Limb (tissue), 2 donors: ENCODE measurements around the gene AUTS2.

ENCODE experiments used
- DNase-seq, 2 donors: peaks; one replicate each; pipeline ENCODE4 v3.0.0-alpha.2; 2016; ENCODE audit errors: extremely low spot score in 2 of 2

The AUTS2 gene

DNA sequence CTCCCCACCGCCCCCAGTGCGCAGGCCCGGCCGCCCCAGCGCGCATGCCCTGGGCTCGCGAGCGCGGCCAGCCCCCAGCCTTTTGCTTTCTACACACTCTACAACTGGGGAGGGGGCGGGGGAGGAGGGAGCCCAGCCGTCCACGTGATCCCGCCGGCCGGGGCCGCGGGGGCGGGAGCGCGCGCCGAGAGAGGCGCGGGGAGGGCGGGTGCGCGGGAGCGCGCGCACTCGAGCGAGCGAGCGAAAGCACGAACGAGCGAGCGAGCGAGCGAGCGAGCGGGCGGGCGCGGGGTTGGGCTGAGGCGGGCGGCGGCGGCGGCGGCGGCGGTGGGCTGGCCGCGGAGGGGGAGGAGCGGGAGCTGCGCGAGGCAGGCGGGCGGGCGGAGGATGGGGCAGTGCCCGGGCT is at the start of gene AUTS2:
Gene AUTS2 (plus strand): TSS at position 395 of the 406 bp plus-strand sequence. CDS start 1,179 bp downstream, outside the sequence.
- DNase-seq: peak; percentile 93 to 98

- no peak for DNase-seq
These were observed 47.3 kb upstream of the AUTS2 start for GRCh38 chr7:69550991-69551390.

DNA sequence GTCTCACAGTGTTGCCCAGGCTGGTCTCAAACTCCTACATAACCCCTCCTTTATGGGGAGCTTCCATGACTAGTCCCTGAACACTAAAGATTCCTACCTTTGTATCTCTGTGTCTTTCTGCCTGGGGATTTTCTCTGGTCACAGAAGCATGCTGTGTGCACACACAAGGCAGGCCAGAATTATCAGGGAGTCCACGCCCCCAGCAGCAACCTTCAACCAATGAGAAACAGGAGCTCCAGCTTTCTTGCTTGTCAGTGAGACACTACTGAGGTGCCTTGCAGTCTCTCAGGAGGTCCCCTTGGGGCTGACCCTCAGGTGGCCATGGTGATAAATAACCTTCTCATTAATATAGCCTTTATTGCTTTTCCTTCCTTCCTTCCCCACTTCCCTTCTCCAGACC is 45.1 kb upstream of the AUTS2 start:
- DNase-seq: no peak

DNA sequence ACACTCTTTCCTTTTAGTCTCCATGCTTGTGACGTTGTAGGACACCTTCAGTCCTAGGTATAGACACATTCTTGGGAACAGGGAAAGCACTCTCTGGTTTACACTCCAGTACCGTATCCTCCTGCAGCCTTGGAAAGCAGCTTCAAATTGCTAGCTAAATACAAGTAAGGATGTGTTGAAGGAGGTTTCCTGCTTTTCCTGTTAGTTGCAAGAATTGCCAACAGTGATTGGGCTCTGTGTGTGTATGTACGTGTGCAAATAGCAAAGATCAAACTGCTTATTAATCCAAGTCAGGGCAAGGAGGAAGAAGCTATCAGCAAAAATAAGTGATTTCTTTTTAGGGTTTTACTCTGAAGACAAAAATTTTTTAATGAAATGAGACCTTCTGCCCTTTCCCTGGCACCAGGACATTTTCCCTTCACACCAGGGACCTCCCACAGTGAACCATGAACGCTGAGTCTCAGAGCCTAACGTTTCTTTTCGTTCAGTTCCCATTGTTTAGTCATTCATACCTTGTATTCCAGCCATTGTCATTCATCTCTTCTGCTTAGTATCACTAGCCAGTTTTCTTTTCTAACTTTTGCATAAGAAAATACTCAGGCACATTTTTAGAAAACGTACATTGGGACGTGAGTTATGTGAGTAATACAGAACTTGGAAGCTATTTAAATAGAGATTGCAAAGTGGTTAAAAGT is 36.9 kb upstream of the AUTS2 start:
- DNase-seq: no peak

GRCh38 chr7:69564454-69565417 is 33.5 kb upstream of the AUTS2 start:
- peak; percentile 74 to 84 for DNase-seq

- DNase-seq: no peak
These were observed 30.5 kb upstream of the AUTS2 start for GRCh38 chr7:69567800-69568199.

DNA sequence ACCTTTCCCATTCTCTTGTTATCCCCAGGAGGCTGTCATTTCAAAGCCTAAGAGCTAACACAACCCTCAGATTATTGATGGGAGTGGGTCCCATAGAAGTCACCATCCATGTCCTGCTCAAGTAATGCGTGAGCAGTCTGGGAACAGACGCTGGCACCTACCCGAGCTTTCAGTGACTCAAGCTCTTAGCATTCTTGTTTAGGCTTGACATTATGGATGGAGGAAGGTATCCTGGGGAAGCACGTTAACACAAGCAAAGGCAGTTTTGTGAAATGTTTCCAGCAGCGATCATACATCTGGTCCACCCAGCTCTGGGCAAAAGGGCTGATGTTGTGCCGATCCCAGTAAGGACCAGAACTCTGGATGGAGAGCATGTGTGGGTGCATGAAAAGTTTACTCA is 30.0 kb upstream of the AUTS2 start:
- DNase-seq: no peak

DNA sequence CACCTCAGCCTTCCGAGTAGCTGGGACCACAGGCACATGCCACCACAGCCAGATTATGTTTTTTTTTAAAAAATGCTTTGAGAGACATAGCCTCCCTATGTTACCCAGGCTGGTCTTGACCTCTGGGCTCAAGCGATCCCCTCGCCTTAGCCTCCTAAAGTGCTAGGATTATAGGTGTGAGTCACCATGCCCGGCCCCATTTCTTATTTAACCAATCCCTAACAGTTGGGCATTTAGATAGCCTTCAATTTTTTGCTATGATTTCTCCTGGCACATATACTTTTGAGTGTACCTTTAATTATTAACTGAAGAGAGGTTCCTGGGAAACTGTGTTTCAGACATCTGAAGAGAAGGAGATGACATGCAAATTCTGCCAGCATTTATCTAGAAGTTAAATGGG is 22.6 kb upstream of the AUTS2 start:
- no peak for DNase-seq

GRCh38 chr7:69577221-69577620 is 21.1 kb upstream of the AUTS2 start:
- DNase-seq: peak in 1 of 2 donors; percentile 61

- DNase-seq: no peak
These were observed 13.1 kb upstream of the AUTS2 start for GRCh38 chr7:69585169-69585568.

DNA sequence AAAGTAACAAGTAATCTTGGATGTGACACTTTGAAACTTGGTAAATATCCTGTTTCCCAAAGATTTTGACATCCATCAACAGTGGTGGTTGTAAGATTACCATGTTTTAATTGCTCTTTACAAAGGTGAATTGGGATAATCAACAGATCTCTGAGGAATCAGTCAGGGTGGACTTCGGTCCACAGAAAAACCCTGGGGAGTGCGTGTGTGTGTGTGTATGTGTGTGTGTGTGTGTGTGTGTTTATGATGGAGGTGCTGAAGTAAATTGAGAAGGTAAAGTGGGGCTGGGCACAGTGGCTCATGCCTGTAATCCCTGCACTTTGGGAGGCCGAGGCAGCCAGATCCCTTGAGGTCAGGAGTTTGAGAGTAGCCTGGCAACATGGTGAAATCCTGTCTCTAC is 12.0 kb upstream of the AUTS2 start:
- no peak for DNase-seq

DNA sequence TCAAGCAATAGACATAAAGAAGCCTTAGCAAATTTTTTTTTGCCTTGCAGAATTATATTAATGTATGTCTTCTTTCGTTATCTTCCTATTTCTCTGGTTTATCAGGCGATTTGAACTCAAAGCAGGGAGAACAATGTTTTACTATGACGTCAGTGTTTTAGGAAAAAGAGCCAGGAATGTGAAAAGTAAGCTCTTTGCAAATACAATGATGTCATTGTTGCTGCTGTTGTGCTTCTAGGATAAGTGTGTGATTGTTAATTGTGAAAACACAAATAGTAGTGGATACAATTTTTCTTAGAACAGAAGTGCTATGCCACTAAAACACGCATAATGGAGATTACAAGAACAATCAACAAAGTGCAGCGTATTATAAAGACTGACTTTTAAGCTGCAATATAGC is 9.5 kb upstream of the AUTS2 start:
- no peak for DNase-seq

GRCh38 chr7:69591805-69592204 is 6.5 kb upstream of the AUTS2 start:
- DNase-seq: no peak

- DNase-seq: no peak
These were observed 4.8 kb upstream of the AUTS2 start for GRCh38 chr7:69593511-69593910.

DNA sequence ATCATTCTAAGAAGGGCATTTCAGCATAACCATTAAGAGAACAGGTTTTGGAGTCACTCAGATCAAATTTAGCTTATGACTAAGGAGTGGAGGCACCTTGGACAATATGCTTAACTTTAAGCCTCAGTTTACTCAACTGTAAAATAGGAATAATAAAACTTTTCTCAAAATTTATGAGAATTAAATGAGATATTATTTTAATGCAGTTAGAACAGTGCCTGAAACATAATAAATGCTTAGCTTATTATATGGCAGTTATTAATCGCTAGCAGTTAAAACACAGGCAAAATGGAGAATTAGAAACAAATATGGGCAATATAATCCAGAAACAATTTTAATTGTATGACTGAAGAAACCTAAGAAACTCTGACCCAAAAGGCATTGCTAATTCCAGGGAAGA is 2.9 kb upstream of the AUTS2 start:
- no peak for DNase-seq

DNA sequence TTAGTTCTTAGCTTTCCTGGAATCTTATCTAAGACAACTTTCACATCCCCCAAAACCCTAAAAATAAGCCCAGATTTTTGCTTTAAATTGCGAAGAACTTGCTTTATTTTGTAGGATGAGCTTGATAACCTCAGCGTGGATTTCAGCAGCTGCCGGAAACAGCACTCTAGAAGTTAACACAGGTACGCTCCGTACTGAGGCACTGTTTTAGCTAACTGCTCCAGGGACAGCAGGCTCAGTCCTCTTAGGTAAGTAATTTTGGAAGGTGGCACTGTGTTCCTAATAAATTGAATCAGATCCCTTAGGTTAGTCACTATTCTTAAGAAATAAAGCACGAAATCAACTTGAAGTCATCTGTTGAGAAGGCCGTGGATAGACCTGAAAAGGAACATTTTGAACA is 2.2 kb upstream of the AUTS2 start:
- DNase-seq: no peak

- no peak for DNase-seq
These were observed 1.5 kb upstream of the AUTS2 start for GRCh38 chr7:69596723-69597277.

GRCh38 chr7:69597278-69598076 is 798 bp upstream of the AUTS2 start:
- DNase-seq: peak in 1 of 2 donors; percentile 55

GRCh38 chr7:69598487-69599285 is 411 bp downstream of the AUTS2 start:
- peak; percentile 62 to 68 for DNase-seq

GRCh38 chr7:69599286-69599954 is 1.1 kb downstream of the AUTS2 start:
- DNase-seq: peak in 1 of 2 donors; percentile 72
